ENCODE data around the gene RASSF7.

Gene RASSF7

GRCh38 chr11:593347-593746 lies 32.6 kb downstream of the RASSF7 start:
- no peak overlapping the region for H3K4me3 ChIP-seq (ENCODE audit: low read length)
- no peak for DNase-seq (ENCODE audit: low read depth)
- TF ChIP-seq CTCF (conservative IDR thresholded peaks at IDR 0.05; ENCODE audit: low read length): no peak

- no peak for TF ChIP-seq CTCF (conservative IDR thresholded peaks at IDR 0.05; ENCODE audit: low read length)
- H3K4me3 ChIP-seq (ENCODE audit: low read length): no peak overlapping the region
- DNase-seq (ENCODE audit: low read depth): no peak
Measured at GRCh38 chr11:595400-595799, 34.6 kb downstream of the RASSF7 start.

GRCh38 chr11:596374-596773 lies 35.6 kb downstream of the RASSF7 start:
- H3K4me3 ChIP-seq (ENCODE audit: low read length): no peak overlapping the region
- no peak for TF ChIP-seq CTCF (conservative IDR thresholded peaks at IDR 0.05; ENCODE audit: low read length)

GRCh38 chr11:597166-597725 lies 36.5 kb downstream of the RASSF7 start:
- no peak for DNase-seq (ENCODE audit: low read depth)
- no peak overlapping the region for H3K4me3 ChIP-seq (ENCODE audit: low read length)
- TF ChIP-seq CTCF (conservative IDR thresholded peaks at IDR 0.05; ENCODE audit: low read length): no peak

More at GRCh38 chr11:596374-596773, 35.6 kb downstream of the RASSF7 start:
- DNase-seq (ENCODE audit: low read depth): no peak

GRCh38 chr11:598005-598680 lies 37.4 kb downstream of the RASSF7 start:
- no peak for TF ChIP-seq CTCF (conservative IDR thresholded peaks at IDR 0.05; ENCODE audit: low read length)
- no peak for DNase-seq (ENCODE audit: low read depth)
- H3K4me3 ChIP-seq (ENCODE audit: low read length): no peak overlapping the region

GRCh38 chr11:601573-602245 lies 40.9 kb downstream of the RASSF7 start:
- no peak overlapping the region for H3K4me3 ChIP-seq (ENCODE audit: low read length)
- DNase-seq (ENCODE audit: low read depth): no peak
- TF ChIP-seq CTCF (conservative IDR thresholded peaks at IDR 0.05; ENCODE audit: low read length): no peak

- DNase-seq (ENCODE audit: low read depth): no peak
- H3K4me3 ChIP-seq (ENCODE audit: low read length): no peak overlapping the region
- no peak for TF ChIP-seq CTCF (conservative IDR thresholded peaks at IDR 0.05; ENCODE audit: low read length)
Measured at GRCh38 chr11:603154-603553, 42.4 kb downstream of the RASSF7 start.

Data from AG10803 (cell line).